HG02623 (cell line): ENCODE data around the gene MARS1.

Source experiments
- ATAC-seq: cut with Tn5 transposase; IDR thresholded peaks from one replicate; pipeline ENCODE4 v1.9.1; 2021; ENCODE audit warnings: moderate library complexity; ENCODE audit not compliant: unreplicated experiment

MARS1 gene

DNA sequence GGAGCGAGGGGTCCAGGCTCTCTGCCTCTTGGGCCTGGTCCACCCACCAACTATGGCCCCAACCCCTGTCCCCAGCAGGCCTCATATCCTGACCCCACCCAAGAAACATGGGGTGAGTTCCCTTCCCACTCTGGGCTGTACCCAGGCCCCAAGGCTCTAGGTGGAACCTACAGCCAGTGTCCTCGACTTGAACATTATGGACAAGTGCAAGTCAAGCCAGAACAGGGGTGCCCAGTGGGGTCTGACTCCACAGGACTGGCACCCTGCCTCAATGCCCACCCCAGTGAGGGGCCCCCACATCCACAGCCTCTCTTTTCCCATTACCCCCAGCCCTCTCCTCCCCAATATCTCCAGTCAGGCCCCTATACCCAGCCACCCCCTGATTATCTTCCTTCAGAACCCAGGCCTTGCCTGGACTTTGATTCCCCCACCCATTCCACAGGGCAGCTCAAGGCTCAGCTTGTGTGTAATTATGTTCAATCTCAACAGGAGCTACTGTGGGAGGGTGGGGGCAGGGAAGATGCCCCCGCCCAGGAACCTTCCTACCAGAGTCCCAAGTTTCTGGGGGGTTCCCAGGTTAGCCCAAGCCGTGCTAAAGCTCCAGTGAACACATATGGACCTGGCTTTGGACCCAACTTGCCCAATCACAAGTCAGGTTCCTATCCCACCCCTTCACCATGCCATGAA, 16.8 kb upstream of the MARS1 start:
- no peak for ATAC-seq

DNA sequence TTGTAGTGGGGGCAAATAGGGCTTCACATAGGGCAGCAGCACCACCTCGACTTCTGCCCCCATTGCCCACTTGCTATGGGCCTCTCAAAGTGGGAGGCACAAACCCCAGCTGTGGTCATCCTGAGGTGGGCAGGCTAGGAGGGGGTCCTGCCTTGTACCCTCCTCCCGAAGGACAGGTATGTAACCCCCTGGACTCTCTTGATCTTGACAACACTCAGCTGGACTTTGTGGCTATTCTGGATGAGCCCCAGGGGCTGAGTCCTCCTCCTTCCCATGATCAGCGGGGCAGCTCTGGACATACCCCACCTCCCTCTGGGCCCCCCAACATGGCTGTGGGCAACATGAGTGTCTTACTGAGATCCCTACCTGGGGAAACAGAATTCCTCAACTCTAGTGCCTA, 16.2 kb upstream of the MARS1 start:
- ATAC-seq = no peak

DNA sequence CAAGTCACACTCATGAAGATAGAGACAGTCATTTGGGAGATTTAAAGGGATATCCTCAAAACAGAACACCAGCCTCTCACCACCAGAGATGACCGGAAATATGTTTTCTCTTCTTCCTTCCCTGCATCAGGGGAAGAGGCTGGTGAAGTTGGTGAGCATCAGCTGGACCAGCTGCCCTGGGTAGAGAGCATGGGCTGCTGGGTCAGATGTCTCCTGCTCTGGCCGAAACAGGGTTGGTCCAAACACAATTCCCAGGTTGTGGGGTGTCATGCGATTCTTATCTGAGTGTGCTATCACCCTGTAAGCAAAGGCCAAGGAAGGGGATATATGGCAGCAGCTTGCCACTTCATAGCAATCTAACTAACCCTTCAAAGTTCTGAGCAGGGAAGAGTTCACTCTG, 15.5 kb upstream of the MARS1 start:
- ATAC-seq = no peak

DNA sequence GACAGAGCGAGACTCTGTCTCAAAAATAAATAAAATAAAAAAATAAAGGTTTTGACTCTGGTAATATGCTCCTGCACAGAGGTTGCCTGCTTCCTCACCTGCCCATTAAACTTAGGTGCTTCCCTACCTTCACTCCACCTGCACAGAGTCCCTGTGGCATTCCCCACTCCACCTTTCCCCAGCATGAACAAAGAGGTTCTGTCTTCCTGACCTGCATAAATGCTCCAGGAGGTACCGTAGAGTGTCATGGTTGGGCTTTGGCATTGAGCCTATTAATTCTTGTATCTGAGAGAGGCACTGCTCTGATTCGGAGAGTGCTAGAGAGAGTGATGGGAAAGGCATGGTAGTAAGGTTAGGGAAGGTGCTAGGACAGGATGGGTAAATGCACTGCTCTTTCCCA, 14.5 kb upstream of the MARS1 start:
- no peak for ATAC-seq

DNA sequence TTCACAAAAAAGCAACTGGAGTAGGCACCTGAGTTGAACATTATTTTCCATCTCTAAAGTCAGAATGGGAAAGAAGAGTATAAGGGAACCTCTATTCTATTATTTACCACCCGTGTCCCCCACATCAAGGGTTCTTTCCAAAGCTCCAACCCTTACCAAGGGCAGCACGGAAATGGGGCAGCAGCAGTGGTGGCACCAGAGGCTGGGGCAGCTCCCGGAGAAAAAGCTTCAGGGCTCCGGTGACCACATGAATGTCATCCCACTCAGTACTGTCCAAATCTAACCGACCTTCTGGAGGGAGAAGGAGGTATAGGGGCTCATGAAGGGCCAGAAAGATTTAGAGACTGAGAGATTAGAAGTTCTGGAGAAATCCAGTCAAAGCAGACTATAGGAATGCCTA, 14.0 kb upstream of the MARS1 start:
- no peak for ATAC-seq

DNA sequence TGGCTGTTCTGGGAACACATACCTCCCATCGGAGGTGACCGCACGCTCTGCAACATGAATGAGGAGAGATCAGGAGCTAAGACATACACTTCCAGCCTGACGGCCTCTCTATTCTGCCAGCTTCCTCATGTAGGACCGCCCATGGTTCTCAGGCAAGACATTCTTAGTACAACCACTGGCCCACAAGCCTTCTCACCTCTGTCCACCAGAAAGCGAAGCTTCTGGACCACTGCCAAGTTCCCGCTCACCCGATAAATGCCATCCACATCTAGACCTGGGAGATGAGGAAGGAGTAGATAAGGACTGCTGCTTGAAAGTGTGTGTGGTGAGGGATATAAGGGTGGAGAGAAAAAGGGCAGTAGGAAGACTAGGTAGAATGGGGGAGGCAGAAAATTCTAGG, 13.4 kb upstream of the MARS1 start:
- ATAC-seq = no peak

DNA sequence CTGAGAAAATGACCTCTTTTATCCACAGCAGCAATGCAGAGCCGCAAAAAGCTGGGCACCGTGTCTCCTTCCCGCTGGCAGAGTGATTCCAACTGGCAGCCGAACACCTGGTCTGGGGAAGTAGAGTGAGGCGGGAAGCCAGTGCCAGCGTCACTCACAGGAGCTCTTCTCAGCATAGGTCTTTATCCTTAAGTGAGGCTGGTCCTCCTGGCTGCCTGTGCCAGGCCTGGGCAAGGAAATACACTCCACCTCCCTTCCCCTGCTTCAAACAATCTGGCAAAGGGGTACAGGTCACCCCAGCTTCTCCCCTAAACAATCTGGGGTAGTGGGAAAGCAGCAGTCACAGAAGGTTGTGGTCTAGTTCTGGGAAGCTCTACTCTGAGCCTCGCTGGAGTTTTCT, 13.0 kb upstream of the MARS1 start:
- no peak for ATAC-seq

DNA sequence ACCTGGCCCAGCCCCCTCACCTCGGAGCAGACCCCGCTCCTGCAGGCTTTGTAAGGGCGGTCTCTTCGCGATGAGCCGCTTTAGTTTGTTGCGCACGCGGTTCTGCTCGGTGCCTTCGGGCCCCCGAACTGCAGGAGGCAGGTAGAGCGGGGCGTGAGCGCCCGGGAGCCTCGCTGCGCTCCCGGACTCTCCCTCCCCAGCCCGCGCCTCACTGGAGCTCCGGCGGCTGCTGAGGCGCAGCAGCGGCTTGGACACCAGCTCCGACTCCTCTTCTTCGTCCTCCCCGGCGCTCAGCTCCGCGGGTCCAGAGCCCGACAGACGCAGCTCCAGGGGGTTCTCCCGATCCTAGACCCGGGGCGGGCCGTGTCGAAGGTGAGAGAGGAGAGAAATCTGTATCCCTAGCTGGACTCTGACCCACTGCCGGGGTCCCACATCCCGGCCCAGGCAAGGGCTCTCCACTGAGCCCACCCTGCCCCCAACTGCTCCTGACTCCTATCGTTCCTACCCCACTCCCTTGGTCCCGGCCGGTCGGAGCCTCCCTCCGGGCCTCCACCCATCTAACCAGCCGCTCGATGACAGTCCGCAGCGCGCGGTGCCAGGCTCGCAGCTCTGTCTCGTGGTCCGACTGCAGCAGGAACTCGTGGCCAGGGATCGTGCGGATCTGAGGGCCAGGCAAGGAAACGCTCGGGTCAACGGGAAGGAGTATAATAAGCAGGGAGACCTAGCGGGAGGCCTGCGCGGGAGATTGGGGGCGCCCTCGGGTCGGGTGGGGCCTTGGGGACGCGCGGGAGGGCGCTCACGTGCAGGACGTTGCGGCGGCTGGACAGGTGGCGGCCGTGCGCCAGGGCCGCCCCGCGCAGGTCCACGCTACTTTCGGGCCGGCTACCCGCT, 12.4 kb upstream of the MARS1 start:
- no peak for ATAC-seq

DNA sequence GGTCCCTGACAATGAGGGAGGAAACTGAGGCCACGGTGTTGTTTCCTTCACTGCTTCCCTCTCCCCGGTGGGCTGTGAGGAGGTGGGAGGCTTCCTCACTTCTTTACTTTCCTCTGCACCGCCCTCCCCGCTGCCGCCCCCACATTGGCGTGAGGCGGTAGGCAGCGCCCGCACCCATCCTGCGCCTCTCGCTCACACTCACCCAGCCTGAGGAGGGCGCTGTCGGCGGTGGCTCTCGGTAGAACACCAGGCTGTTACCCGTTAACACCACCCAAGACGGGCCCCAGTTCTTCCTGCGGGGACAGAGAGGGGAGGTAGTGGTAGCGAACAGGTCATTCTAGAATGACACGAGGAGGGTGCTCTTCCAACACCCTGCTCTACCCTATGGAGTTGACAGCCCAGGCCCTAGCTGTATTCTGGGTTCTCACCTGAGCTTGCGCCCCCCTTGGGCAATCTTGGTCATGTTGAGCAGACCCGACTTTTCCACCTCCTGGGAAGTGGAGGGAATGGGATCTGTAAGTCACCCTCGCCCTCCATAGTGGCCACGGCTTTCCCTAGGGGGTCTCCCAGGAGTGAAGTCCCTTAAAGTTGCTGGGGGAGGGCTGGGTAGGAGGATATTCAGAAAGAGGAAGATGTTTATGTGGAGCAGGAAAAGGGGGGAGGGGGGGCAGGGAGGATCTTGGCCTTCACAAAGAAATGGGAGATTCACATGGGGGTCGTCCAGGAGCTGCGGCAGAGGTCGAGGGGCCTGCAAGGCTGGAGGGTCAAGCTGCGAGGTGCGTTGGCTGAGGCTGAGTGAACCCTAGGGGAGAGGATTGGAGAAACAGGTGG, 11.5 kb upstream of the MARS1 start:
- no peak for ATAC-seq

DNA sequence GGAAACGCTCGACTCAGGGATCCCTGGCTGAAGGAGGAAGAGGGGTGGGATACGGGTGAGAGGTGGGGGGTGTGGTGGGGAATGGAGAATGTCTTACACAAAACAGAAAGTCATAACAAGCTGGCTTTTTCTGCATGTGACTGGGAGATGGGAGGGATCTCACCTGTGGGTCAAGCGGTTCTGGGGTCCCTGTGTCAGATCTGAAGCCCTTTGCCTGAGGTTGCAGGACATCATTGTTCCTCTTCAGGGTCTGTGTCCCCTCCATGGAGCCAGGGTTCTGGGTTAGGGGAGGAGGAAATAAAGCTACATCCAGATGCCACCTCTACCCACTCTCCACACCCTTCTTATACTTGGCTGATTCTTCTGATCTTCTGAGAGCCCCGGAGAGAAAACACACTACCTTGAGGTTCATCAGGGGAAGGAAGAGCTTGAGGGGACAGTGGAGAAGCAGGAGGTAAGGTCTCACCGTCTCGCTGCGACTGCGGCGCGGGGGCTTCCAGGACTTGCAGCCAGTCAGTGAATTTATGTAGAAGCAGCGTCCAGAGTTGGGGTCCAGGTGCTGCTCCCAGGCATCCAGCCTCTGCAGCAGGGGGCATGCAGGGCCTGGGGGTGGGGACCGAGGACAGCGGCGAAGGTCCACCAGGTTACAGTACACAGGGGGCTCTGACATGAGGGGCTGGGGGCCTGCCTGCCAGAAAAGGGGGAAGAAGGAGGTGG, 10.7 kb upstream of the MARS1 start:
- ATAC-seq = no peak

DNA sequence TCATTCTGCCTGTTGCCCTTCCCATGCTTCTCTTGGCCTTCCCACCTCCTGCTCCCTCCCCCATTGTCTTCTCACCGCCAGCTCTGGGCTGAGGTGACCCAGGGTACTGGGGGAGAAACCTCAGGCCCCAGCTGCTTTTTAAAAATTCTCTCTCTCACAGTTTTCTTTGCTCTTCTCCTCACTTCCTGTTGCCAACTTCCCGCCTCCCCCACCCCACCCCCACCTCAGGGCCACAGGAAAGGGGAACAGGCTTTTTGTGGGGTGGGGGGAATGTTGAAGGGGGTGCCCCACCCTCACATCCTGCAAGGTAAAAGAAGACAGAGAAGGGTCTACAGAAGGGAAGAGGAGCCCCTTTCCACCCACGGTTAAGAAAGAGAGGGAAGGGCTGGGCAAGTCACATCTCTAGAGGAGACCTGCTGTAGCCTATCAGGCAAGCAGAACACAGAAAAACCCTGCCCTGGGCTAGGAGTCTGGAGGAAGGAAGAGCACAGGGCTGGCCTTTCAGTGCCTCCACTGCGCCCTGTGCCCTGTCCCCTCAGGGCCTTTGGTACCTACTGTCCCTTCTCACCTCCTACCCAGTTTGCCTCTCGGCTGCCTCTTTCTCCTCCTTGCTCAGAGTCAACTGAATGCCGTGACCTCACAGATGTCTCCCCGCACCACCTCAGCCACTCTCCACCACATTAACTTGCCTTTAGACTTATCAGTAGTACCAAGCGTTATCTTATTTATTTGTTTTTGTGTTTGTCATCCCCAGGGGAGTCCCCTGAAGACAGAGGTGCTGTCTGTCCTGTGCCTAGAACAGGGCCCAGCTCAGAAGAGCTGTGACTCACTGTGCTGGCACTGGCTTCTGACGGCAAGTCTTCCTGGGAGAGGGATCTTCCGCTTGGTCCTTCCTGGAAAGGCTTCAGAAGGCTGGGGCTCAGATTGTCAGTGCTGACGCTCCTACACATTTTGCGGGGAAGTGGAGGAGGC, 9.9 kb upstream of the MARS1 start:
- no peak for ATAC-seq

DNA sequence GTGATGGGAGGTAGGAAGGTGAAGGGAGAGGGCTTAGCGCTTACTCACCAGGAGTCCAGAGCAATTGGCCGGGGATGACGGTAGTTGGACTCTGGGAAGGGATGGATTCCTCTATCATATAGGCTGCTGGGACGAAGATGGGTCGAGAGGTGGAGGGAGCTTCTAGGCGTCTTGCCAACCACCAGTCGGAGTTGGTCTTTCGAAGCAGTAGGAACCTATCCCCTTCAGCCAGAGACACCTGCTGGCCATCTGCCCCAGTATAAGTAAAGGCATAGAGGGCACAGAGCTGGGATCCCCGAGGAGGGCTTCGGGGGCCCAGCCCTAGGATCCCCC, 8.9 kb upstream of the MARS1 start:
- no peak for ATAC-seq

DNA sequence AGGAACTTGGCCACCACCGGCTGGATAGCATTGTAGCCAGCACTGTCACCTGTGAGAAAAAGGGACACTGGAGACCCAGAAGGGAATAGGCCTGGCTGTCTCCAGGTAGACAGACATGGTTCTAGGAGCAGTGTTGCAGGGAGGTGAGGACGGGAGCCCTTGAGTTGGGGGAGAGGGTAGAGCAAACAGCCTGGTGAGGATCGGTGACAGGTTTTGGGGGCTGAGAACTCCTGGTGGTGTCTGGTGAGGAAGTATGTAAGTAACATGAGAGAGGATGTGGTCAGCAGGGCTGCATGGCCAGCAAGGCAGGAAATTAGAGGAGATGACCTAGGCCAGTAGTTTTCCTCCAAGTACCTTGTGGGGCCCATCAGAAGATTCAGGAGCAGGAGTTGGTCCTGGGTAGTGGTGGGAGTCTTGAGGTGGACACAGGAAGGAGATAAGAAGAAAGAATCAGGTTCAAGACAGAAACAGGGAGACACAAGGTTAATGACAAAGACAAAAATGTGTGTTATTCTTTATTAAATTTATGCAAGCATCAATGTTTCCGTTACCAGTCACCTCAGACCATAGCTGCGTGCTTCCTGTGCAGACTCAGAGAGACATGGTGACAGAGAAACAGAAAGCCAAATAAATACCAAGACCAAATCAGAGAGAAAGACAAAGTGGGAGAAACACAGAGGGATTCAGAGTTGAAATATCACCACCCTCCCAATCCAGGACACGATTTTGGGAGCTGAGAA, 8.3 kb upstream of the MARS1 start, which contains the start of gene ARHGAP9:
ARHGAP9 (minus strand) TSS at position 491 of the 740 bp plus-strand sequence; CDS start at position 31, 460 bp downstream.
- ATAC-seq = no peak

DNA sequence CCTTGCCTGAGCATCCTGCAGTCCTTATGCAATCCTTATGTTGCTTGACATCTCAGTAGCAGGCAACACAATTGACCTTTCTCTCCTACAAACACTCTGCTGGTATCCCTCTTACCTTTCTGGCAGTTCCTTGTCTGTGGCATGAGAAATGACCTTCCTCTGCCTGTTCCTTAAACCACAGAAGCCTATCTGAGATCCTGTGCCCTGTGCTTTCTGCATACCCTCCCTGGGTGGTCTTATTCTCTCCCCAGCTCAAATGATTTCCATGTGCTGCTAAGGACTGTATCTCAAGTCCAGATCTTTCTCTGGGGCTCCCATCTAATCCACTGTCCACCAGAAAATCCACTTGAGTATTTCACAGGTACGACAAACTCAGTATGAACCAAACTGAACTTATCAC, 6.2 kb upstream of the MARS1 start:
- ATAC-seq = no peak

DNA sequence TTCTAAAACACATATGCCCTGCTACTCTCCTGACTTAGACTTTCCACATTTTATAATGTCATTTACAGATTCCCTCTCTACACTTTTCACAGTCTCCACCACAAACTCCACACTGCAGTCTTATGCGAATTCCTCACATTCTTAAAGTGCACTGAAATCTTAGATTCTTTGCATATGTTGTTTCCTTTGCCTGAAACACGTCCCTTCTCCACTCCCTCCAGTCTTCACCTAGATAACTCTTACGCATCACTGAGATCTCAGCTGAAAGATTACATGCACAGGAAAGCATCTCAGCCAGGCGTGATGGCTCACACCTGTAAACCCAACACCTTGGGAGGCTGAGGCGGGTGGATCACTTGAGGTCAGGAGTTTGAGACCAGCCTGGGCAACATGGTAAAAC, 4.4 kb upstream of the MARS1 start:
- ATAC-seq = no peak

DNA sequence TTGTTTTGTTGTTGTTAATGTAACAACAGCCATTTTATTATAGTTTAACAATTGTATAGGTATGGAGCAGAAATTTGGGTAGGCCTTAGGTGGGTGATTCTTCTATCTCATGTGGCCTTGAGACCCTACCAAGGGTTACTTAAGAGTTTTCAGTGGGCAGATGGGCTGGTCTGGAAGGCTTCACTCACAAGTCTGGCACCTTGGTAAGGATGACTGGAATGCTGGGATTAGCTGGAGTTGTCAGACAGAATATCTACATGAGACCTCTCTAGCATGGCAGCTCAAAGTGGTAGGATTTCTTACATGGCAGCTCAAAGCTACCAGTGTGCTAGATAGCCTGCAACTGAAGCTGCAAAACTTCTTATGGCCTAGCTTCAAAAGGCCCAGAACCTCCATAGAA, 2.2 kb upstream of the MARS1 start:
- no peak for ATAC-seq

DNA sequence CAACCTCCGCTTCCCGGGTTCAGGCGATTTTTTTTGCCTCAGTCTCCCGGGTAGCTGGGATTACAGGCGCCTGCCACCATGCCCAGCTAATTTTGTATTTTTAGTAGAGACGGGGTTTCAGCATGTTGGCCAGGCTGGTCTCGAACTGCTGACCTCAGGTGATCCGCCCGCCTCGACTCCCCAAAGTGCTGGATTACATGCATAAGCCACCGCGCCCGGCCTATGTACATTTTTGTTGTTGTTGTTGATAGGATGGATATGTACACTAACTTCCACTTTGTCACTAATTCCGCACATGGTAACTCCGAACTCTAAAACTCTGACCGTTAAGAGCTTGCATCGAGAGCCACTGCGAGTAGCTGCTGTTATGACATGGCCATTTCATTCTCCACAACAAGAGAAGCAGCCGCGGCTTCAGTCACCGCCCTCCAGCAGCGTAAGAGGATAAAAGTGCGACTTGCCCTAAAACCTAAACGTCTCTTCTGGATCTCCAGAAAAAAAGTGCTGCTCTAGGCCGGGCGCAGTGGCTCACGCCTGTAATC, 742 bp upstream of the MARS1 start:
- ATAC-seq = no peak

DNA sequence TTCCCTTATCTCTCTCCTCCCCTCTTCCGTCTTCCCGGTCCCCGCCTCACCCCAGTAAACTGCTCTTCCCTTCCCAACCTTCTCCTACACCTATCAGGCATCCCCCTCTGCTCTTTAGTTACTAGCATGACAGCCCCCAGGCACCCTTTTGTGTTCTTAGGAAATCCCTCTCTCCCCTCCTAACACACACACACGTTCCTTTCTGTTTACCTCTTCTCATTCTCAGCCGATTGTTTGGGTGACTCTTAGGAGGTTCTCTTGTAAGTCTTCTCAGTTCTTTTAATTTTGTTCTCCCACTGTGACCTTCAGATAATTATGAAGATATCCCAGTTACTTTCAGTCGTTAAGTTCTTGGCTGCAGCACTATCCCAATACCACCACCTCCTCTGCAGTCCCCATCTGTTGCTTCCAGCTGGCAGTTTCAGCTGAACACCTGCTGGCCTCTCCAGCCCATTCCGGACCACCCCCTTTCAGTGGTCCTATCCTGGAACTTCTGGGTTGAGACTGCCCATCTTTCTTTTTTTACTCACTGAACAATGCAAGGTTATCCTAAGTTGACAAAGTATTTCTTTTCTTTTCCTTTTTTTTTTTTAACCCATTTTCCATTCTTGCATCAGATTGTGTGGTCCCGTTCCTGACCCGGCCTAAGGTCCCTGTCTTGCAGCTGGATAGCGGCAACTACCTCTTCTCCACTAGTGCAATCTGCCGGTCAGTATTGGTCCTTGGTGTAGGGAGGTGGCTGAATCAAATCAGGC, 711 bp downstream of the MARS1 start:
- ATAC-seq = no peak
